Smooth muscle cell of the coronary artery (primary cell): ENCODE results near the gene PTAFR. TPM values are rescaled to one million over a fixed set of nuclear protein-coding genes. Genes with fewer than 3 reads are reported as not detected.

Experiments used
- total RNA-seq: library from RNA; depleted of rRNA; stranded (reverse); fragments of >200 nt; gene quantifications from 2 replicates; pipeline ENCODE4 v1.2.3, GENCODE V29; 2014; ENCODE audit warnings: low replicate concordance

Gene PTAFR
- total RNA-seq: 0.12 TPM in 1 of 2 replicates, not detected in the other

DNA sequence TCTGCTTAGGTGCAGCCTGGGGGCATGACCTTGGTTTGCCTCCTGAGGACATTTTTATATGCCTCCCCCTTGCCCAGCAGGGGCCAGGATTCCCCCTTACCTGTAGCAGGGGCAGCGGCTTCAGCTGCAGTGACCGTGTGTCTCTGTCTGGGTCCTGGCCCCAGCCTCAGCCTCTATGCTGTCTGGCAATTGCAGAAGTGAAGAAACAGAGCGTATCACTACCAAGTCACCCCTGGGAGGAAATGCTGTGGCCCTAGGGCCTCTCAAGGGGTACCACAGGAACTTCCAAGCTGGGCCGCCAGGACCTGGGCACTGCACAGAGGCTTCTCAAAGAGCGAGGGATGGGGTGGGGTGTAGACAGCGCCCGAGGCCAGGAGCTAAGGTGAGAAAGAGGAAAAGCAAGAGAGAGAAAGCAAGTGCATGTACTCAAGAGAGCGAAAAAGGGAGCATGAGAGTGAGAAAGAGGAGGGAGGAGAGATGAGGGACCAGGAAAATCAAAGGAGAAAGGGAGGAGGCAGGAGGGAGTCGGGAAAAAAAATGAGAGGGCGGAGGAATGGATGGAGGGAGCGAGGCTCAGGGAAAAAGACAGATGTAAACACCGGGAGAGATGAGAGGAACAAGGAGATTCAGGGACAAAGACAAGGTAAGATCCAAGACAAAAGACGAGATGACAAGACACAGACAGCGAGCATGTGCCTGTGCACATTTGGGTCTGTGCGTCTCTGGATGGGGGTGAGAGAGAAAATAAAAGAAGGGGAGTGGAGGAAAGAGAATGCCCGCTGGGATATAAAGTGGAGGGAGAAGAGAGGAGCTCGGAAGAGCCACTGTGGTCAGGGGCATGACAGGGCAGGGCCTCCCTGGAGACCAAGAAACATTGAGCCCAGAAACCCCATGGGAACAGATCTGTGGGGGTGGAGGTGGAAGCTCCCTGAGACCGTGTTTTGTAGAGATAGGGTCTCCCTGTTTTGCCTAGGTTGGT lies at the start of gene PTAFR:
TSS of gene PTAFR (minus strand) at position 199 of the 979 bp plus-strand sequence. CDS start 25,669 bp downstream, outside the sequence.

Other genes starting within 250 kb of the PTAFR start
- gene SMPDL3B, start 241.7 kb downstream of the PTAFR start, total RNA-seq: 0.08 and 0.12 TPM in 2 replicates
- gene XKR8, start 216.7 kb downstream of the PTAFR start, total RNA-seq: 2.1 and 2.6 TPM in 2 replicates
- gene EYA3, start 88.1 kb downstream of the PTAFR start, total RNA-seq: 7.0 and 7.4 TPM in 2 replicates
- gene DNAJC8, start 56.3 kb upstream of the PTAFR start, total RNA-seq: 26.1 and 46.2 TPM in 2 replicates
- gene ATP5IF1, start 59.4 kb upstream of the PTAFR start, total RNA-seq: 199 and 292 TPM in 2 replicates
- gene SESN2, start 82.8 kb upstream of the PTAFR start, total RNA-seq: 12.8 and 18.4 TPM in 2 replicates
- 20.2 and 40.0 TPM in 2 replicates for gene MED18, start 152.3 kb upstream of the PTAFR start, total RNA-seq
- 1.9 and 4.3 TPM in 2 replicates for gene PHACTR4, start 193.1 kb upstream of the PTAFR start, total RNA-seq